ENCODE measurements around the gene CYP1B1. TPM values are rescaled to one million over a fixed set of nuclear protein-coding genes. Genes with fewer than 3 reads are reported as not detected.
A peak's percentile ranks its signal among the peaks of the same experiment; 100 is the strongest.

CYP1B1 gene
- polyA plus RNA-seq, 1 donor from 2014 or later, result not detected

- Histone ChIP-seq H3K27ac (ENCODE audit: low read length) (no peak overlapping the region), H4K20me1 (ENCODE audit: insufficient read depth) (no peaks in the 10 kb centered on the region), H3K79me2 (replicated peaks; ENCODE audit: insufficient read depth, low read length) (no peaks in the 10 kb centered on the region), H2AFZ (ENCODE audit: low read depth, low read length) (no peak overlapping the region), H3K9ac (ENCODE audit: low read length) (no peak overlapping the region), H3K27me3 (ENCODE audit: insufficient read depth, low read depth, low read length) (no peaks in the 10 kb centered on the region), H3K9me3 (ENCODE audit: low read length) (no peaks in the 10 kb centered on the region), H3F3A (ENCODE audit: insufficient read depth, low read length, poor library complexity, severe bottlenecking) (no peaks in the 10 kb centered on the region), H3K4me3 (ENCODE audit: low read length) (no peak overlapping the region), H3K4me2 (ENCODE audit: low read length) (no peak overlapping the region), H3K9me2 (ENCODE audit: insufficient read depth, low read length) (no peaks in the 10 kb centered on the region), H3K36me3 (ENCODE audit: insufficient read depth, low read length) (no peaks in the 10 kb centered on the region)
- no peak for TF ChIP-seq TAF1 (IDR thresholded peaks at IDR 0.05; ENCODE audit: low read depth)
- TF ChIP-seq SMC3 (conservative IDR thresholded peaks at IDR 0.05; ENCODE audit: poor library complexity), result no peak
- TF ChIP-seq EP300 (conservative IDR thresholded peaks at IDR 0.05; ENCODE audit: poor library complexity, severe bottlenecking), result no peak
- TF ChIP-seq MXI1 (conservative IDR thresholded peaks at IDR 0.05; ENCODE audit: poor library complexity, severe bottlenecking), result no peak
- TF ChIP-seq, protein P1, sequence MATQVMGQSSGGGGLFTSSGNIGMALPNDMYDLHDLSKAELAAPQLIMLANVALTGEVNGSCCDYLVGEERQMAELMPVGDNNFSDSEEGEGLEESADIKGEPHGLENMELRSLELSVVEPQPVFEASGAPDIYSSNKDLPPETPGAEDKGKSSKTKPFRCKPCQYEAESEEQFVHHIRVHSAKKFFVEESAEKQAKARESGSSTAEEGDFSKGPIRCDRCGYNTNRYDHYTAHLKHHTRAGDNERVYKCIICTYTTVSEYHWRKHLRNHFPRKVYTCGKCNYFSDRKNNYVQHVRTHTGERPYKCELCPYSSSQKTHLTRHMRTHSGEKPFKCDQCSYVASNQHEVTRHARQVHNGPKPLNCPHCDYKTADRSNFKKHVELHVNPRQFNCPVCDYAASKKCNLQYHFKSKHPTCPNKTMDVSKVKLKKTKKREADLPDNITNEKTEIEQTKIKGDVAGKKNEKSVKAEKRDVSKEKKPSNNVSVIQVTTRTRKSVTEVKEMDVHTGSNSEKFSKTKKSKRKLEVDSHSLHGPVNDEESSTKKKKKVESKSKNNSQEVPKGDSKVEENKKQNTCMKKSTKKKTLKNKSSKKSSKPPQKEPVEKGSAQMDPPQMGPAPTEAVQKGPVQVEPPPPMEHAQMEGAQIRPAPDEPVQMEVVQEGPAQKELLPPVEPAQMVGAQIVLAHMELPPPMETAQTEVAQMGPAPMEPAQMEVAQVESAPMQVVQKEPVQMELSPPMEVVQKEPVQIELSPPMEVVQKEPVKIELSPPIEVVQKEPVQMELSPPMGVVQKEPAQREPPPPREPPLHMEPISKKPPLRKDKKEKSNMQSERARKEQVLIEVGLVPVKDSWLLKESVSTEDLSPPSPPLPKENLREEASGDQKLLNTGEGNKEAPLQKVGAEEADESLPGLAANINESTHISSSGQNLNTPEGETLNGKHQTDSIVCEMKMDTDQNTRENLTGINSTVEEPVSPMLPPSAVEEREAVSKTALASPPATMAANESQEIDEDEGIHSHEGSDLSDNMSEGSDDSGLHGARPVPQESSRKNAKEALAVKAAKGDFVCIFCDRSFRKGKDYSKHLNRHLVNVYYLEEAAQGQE (IDR thresholded peaks at IDR 0.05; ENCODE audit: borderline replicate concordance), result no peak
- TF ChIP-seq, protein P2, sequence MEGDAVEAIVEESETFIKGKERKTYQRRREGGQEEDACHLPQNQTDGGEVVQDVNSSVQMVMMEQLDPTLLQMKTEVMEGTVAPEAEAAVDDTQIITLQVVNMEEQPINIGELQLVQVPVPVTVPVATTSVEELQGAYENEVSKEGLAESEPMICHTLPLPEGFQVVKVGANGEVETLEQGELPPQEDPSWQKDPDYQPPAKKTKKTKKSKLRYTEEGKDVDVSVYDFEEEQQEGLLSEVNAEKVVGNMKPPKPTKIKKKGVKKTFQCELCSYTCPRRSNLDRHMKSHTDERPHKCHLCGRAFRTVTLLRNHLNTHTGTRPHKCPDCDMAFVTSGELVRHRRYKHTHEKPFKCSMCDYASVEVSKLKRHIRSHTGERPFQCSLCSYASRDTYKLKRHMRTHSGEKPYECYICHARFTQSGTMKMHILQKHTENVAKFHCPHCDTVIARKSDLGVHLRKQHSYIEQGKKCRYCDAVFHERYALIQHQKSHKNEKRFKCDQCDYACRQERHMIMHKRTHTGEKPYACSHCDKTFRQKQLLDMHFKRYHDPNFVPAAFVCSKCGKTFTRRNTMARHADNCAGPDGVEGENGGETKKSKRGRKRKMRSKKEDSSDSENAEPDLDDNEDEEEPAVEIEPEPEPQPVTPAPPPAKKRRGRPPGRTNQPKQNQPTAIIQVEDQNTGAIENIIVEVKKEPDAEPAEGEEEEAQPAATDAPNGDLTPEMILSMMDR (IDR thresholded peaks at IDR 0.05; ENCODE audit: poor library complexity, severe bottlenecking), result no peak
- no peak for TF ChIP-seq POLR2AphosphoS5 (IDR thresholded peaks at IDR 0.05)
- no peak for TF ChIP-seq EZH2 (IDR thresholded peaks at IDR 0.05; ENCODE audit: borderline replicate concordance, insufficient read depth, low read length, poor library complexity, severe bottlenecking)
- TF ChIP-seq RAD21 (conservative IDR thresholded peaks at IDR 0.05), result no peak
Observed at GRCh38 chr2:38116762-38117161, 40.8 kb upstream of the CYP1B1 start.

DNA sequence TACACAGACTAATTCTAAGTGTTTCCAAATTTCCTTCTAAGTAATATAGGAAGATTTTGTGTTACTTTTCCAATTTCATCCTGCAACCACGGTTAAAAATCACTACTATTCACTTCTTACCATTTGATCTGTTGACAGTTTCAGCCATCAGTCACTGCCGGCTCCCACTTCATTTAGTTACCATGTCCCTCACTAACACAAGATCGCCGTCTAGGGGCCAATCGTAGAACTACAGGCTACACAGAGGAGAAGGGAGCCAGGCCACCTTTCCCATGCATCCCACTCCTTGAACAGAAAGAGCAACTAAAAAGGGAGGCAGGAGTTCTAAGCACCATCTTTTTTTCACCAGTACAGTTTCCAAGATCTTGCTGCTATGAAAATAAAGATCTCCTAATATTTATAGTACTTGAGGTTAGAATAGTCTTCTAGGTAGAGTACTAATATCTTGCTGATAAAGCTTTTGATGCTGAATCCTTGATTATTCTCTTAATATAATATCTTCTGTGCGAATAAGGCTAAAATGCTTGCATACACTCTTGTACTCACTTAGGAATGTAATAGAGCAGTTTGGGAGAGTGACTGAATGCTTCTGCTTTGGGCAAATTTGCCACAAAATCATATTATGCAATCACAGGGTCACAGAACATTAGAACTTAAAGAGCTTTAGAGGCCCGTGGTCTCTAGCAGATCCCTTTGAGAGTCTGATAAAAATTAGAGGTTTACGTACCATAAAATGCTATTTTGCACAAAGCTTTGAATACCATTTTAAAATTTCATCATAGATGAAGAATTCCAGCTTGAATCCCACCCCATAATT lies 39.5 kb upstream of the CYP1B1 start:
- Histone ChIP-seq H2AFZ (ENCODE audit: low read depth, low read length) (no peak overlapping the region), H3K36me3 (ENCODE audit: insufficient read depth, low read length) (no peaks in the 10 kb centered on the region), H3K9me2 (ENCODE audit: insufficient read depth, low read length) (no peaks in the 10 kb centered on the region), H4K20me1 (ENCODE audit: insufficient read depth) (no peaks in the 10 kb centered on the region), H3F3A (ENCODE audit: insufficient read depth, low read length, poor library complexity, severe bottlenecking) (no peaks in the 10 kb centered on the region), H3K27me3 (ENCODE audit: insufficient read depth, low read depth, low read length) (no peaks in the 10 kb centered on the region), H3K9ac (ENCODE audit: low read length) (no peak overlapping the region), H3K9me3 (ENCODE audit: low read length) (no peaks in the 10 kb centered on the region), H3K79me2 (replicated peaks; ENCODE audit: insufficient read depth, low read length) (no peaks in the 10 kb centered on the region), H3K4me2 (ENCODE audit: low read length) (no peak overlapping the region), H3K4me3 (ENCODE audit: low read length) (no peak overlapping the region), H3K27ac (ENCODE audit: low read length) (no peak overlapping the region)
- TF ChIP-seq POLR2AphosphoS5 (IDR thresholded peaks at IDR 0.05) (no peak), EZH2 (IDR thresholded peaks at IDR 0.05; ENCODE audit: borderline replicate concordance, insufficient read depth, low read length, poor library complexity, severe bottlenecking) (no peak), SMC3 (conservative IDR thresholded peaks at IDR 0.05; ENCODE audit: poor library complexity) (peak; percentile 63), RAD21 (conservative IDR thresholded peaks at IDR 0.05) (peak; percentile 64)
- TF ChIP-seq, protein P2 (IDR thresholded peaks at IDR 0.05; ENCODE audit: poor library complexity, severe bottlenecking), result peak; percentile 74

Data from neural cell (in vitro differentiated cells).